PFSK-1 (cell line): ENCODE results near the gene SUZ12.

Source experiments
- FOXP2 ChIP-seq: optimal IDR thresholded peaks from 2 replicates; pipeline ENCODE3; 2011; ENCODE audit warnings: borderline replicate concordance, control low read depth, inconsistent platforms; ENCODE audit not compliant: insufficient read depth; ENCODE audit errors: extremely low read length, extremely low read depth
- POLR2AphosphoS5 ChIP-seq: IDR thresholded peaks from 2 replicates; pipeline ENCODE4 v1.6.1; 2012; ENCODE audit warnings: low read depth, mild to moderate bottlenecking, control low read depth, low read length, moderate library complexity
- SIN3A ChIP-seq: IDR thresholded peaks from 2 replicates; pipeline ENCODE4 v1.6.1; 2012; ENCODE audit warnings: mild to moderate bottlenecking, low read length, moderate library complexity, borderline replicate concordance; ENCODE audit not compliant: insufficient read depth
- TAF1 ChIP-seq: IDR thresholded peaks from 2 replicates; pipeline ENCODE4 v1.6.1; 2012; ENCODE audit warnings: low read length, control low read depth, borderline replicate concordance; ENCODE audit not compliant: insufficient read depth
- TF ChIP-seq, protein P1 (sequence below), 2 experiments: IDR thresholded peaks; 2 replicates each; pipeline versions ENCODE4 v1.6.1 to v1.8.0; 2011 to 2012; ENCODE audit warnings: low read depth in 2 of 2, low read length in 2 of 2, control low read depth in 1 of 2, inconsistent platforms in 1 of 2, mild to moderate bottlenecking in 1 of 2, moderate library complexity in 1 of 2; ENCODE audit not compliant: insufficient read depth in 1 of 2

SUZ12 gene

GRCh38 chr17:32020943-32021614 is 84.3 kb downstream of the SUZ12 start:
- TF ChIP-seq, protein P1, sequence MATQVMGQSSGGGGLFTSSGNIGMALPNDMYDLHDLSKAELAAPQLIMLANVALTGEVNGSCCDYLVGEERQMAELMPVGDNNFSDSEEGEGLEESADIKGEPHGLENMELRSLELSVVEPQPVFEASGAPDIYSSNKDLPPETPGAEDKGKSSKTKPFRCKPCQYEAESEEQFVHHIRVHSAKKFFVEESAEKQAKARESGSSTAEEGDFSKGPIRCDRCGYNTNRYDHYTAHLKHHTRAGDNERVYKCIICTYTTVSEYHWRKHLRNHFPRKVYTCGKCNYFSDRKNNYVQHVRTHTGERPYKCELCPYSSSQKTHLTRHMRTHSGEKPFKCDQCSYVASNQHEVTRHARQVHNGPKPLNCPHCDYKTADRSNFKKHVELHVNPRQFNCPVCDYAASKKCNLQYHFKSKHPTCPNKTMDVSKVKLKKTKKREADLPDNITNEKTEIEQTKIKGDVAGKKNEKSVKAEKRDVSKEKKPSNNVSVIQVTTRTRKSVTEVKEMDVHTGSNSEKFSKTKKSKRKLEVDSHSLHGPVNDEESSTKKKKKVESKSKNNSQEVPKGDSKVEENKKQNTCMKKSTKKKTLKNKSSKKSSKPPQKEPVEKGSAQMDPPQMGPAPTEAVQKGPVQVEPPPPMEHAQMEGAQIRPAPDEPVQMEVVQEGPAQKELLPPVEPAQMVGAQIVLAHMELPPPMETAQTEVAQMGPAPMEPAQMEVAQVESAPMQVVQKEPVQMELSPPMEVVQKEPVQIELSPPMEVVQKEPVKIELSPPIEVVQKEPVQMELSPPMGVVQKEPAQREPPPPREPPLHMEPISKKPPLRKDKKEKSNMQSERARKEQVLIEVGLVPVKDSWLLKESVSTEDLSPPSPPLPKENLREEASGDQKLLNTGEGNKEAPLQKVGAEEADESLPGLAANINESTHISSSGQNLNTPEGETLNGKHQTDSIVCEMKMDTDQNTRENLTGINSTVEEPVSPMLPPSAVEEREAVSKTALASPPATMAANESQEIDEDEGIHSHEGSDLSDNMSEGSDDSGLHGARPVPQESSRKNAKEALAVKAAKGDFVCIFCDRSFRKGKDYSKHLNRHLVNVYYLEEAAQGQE (IDR thresholded peaks at IDR 0.05; ENCODE audit: insufficient read depth in 1 of 2, low read depth in 2 of 2, low read length in 2 of 2) = no peak
- TF ChIP-seq SIN3A (no peak), POLR2AphosphoS5 (no peak), FOXP2 (no peak), TAF1 (no peak)

GRCh38 chr17:32021615-32021955 is 84.8 kb downstream of the SUZ12 start:
- TF ChIP-seq TAF1 = no peak

DNA sequence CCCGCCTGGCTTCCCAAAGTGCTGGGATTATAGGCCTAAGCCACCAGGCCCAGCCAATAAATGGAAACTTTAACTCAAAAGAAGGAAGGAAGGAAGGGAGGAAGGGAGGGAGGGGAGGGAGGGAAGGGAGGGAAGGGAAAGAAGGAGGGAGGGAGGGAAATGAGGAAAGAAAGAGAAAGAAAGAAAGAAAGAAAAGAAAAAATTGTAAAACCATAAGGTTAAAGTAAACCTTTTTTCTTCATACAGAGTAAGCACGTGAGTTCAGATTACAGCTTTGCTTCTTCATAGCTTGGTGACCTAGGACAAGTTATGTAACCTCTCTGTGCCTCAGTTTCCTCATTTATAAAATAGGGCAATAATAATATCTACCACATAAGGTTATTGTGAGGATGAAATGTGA is 96.4 kb downstream of the SUZ12 start:
- TF ChIP-seq SIN3A = no peak
- TF ChIP-seq, protein P1 (IDR thresholded peaks at IDR 0.05; ENCODE audit: insufficient read depth in 1 of 2, low read depth in 2 of 2, low read length in 2 of 2) = no peak
- no peak for TF ChIP-seq POLR2AphosphoS5
- TF ChIP-seq TAF1 = no peak
- TF ChIP-seq FOXP2 = no peak
